Measurements from ENCODE around the gene CTPS2.
A peak's percentile ranks its signal among the peaks of the same experiment; 100 is the strongest.
"Not testable (repeated sequence)": the region's sequence is repeated elsewhere in the genome, so short reads cannot be mapped to it uniquely, and the experiment has no call there.

Gene CTPS2, protein sequence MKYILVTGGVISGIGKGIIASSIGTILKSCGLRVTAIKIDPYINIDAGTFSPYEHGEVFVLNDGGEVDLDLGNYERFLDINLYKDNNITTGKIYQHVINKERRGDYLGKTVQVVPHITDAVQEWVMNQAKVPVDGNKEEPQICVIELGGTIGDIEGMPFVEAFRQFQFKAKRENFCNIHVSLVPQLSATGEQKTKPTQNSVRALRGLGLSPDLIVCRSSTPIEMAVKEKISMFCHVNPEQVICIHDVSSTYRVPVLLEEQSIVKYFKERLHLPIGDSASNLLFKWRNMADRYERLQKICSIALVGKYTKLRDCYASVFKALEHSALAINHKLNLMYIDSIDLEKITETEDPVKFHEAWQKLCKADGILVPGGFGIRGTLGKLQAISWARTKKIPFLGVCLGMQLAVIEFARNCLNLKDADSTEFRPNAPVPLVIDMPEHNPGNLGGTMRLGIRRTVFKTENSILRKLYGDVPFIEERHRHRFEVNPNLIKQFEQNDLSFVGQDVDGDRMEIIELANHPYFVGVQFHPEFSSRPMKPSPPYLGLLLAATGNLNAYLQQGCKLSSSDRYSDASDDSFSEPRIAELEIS

DNA sequence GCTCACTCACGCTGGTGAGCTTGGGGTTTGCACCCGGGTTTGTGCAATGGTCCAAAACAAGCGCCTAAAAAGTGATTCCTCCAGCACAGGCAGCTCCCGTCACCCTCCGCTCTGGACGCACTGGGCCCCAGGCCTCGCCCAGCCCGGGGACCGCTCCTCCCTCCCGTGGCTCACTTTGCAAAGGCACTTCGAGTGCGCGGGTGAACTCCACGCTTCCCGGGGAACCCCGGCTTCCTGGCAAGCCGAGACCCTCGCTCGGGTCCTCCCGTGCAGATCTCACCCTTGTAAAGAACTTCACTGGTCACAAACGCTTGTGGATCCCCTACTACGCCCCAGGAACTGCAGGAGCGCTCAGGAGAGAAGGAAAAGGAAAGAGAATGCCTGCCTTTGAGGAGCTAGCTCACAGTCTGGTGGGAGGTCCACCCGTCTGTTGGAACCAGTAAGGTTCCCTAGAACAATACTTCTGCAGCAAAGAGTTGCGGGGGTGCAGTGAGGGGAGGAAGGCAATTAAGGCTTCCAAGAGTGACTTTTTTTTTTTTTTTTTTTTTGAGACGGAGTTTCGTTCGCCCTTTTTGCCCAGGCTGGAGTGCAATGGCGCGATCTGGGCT is at the start of gene CTPS2:
Gene CTPS2, minus strand, starts transcription at position 122 of the 608 bp plus-strand sequence. CDS start 9,767 bp downstream, outside the sequence.
- no peaks in the 10 kb centered on the region for H3K9me3 ChIP-seq (ENCODE audit: insufficient read depth, low read depth, low read length)

DNA sequence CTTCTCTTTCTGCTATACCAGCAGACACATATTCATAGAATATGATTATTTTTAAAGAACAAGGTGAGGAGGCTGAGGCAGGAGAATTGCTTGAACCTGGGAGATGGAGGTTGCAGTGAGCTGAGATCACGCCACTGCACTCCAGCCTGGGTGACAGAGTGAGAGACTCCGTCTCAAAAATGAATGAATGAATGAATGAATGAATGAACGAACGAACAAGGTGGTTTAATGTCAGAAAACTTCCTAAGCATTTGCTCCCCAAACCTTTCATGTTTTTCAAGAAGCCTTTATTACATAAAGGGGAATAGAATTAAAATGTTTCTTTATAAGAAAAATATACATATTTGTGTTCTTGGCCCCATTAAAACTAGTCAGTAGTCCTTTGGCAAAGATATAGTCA is 49.0 kb upstream of the CTPS2 start:
- not testable (repeated sequence) for H3K27me3 ChIP-seq (ENCODE audit: insufficient read depth, low read length); H3K9ac ChIP-seq (ENCODE audit: low read depth, low read length)
- H3K36me3 ChIP-seq (ENCODE audit: insufficient read depth, low read depth, low read length) = peaks cover 38% of the 10 kb centered on the region

More for the DNA sequence above, at the start of gene CTPS2:
- Histone ChIP-seq H3K36me3 (ENCODE audit: insufficient read depth, low read depth, low read length) (peaks cover 7% of the 10 kb centered on the region; the same call in 1 of the 2 replicates), H3K27ac (ENCODE audit: low read length) (peak within 1 kb of the TSS; percentile 71), H3K27me3 (ENCODE audit: insufficient read depth, low read length) (no peaks in the 10 kb centered on the region), H3K4me1 (ENCODE audit: insufficient read depth, low read length) (no peaks in the 10 kb centered on the region), H3K4me3 (ENCODE audit: low read length) (peak within 1 kb of the TSS; percentile 88), H3K9ac (ENCODE audit: low read depth, low read length) (peak within 1 kb of the TSS; percentile 93)

DNA sequence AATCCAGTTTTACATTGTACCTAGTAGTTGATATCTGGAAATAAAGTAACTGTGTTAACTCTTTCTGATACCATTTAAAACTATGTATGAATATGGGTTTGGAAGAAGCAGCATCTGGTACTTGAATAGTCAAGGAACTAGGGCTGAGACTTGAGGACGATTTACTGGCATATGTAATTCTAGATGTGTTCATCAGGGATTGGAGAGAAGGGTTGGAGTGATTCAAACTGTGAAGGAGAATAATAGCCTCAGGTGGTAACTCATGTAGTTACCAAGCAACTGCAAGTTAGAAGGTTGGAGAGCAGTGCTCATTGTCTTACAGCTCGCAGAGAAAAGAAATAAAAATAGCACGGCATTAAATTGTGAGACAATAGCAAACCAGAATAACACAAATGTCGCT is 44.3 kb upstream of the CTPS2 start:
- no peaks in the 10 kb centered on the region for H3K27me3 ChIP-seq (ENCODE audit: insufficient read depth, low read length)
- no peaks in the 10 kb centered on the region for H3K4me1 ChIP-seq (ENCODE audit: insufficient read depth, low read length)
- no peak overlapping the region for H3K9ac ChIP-seq (ENCODE audit: low read depth, low read length)
- no peak overlapping the region for H3K27ac ChIP-seq (ENCODE audit: low read length)
- peaks cover 64% of the 10 kb centered on the region for H3K36me3 ChIP-seq (ENCODE audit: insufficient read depth, low read depth, low read length)
- no peaks in the 10 kb centered on the region for H3K9me3 ChIP-seq (ENCODE audit: insufficient read depth, low read depth, low read length)
- no peak overlapping the region for H3K4me3 ChIP-seq (ENCODE audit: low read length)

More for the DNA sequence above, 49.0 kb upstream of the CTPS2 start:
- not testable (repeated sequence) for H3K27ac ChIP-seq (ENCODE audit: low read length); H3K4me1 ChIP-seq (ENCODE audit: insufficient read depth, low read length); H3K9me3 ChIP-seq (ENCODE audit: insufficient read depth, low read depth, low read length); H3K4me3 ChIP-seq (ENCODE audit: low read length)

DNA sequence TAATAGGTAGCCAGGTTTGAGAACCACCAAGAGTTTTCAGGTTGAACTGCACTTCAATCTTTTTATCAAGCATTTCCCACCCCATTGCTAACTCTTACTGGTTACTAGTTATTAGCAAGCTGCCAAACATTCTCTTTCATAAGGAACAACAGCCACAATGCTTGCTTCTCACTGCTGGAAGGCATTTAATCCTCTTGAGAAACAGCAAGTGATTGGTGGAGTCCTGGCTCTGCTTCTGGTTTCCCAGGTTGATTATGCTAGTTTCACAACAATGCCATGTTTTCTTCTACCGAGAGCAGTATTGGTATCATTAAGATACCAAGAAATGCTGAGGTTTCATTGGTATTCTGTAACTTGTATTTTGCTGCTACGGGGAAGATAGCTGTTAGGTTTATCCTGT is 41.5 kb upstream of the CTPS2 start:
- peaks cover 56% of the 10 kb centered on the region for H3K36me3 ChIP-seq (ENCODE audit: insufficient read depth, low read depth, low read length)
- no peaks in the 10 kb centered on the region for H3K27me3 ChIP-seq (ENCODE audit: insufficient read depth, low read length)
- no peaks in the 10 kb centered on the region for H3K9me3 ChIP-seq (ENCODE audit: insufficient read depth, low read depth, low read length)
- H3K9ac ChIP-seq (ENCODE audit: low read depth, low read length) = no peak overlapping the region
- no peaks in the 10 kb centered on the region for H3K4me1 ChIP-seq (ENCODE audit: insufficient read depth, low read length)
- H3K4me3 ChIP-seq (ENCODE audit: low read length) = no peak overlapping the region
- H3K27ac ChIP-seq (ENCODE audit: low read length) = no peak overlapping the region

DNA sequence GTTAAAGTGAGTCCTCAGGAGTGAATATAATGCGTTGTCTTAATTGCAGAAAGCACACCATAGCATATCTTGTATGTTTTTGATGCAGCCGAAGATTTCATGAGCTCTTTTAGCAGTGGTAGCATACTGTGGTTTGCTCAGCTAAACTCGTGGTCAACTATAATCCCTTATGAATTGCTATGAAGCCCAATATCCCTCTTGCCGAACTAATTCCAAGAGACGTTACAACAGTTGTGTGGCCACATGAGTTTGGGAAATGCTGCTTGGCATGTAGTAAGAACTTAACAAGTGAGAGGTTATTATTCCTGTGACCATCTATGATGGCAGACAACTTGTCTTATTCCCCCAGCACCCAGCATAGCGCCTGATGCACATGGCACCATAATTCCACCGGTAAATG is 37.7 kb upstream of the CTPS2 start:
- peaks cover 44% of the 10 kb centered on the region for H3K36me3 ChIP-seq (ENCODE audit: insufficient read depth, low read depth, low read length)
- no peaks in the 10 kb centered on the region for H3K27me3 ChIP-seq (ENCODE audit: insufficient read depth, low read length)

DNA sequence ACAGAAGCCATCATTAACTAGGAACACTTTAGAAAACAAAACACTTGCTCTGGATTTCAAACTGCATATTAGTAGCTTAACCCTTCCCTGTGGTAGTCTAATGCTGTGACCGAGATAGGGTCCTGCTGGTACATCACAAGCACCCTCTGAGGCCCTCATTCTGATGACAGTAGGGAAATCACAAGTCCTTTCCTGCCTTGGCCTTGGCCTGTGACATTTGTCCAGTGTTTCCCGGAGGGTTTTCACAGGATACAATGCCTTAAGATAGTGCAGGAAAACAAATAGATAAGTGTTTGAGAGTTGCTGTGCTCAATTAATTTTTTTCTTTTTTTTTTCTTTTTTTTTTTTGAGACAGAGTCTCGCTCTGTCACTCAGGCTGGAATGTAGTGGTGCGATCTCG is 36.0 kb upstream of the CTPS2 start:
- H3K27me3 ChIP-seq (ENCODE audit: insufficient read depth, low read length) = no peaks in the 10 kb centered on the region
- no peak overlapping the region for H3K9ac ChIP-seq (ENCODE audit: low read depth, low read length)
- no peak overlapping the region for H3K4me3 ChIP-seq (ENCODE audit: low read length)
- peaks cover 49% of the 10 kb centered on the region for H3K36me3 ChIP-seq (ENCODE audit: insufficient read depth, low read depth, low read length)
- no peak overlapping the region for H3K27ac ChIP-seq (ENCODE audit: low read length)
- no peaks in the 10 kb centered on the region for H3K4me1 ChIP-seq (ENCODE audit: insufficient read depth, low read length)
- H3K9me3 ChIP-seq (ENCODE audit: insufficient read depth, low read depth, low read length) = no peaks in the 10 kb centered on the region

More for the DNA sequence above, 37.7 kb upstream of the CTPS2 start:
- no peak overlapping the region for H3K27ac ChIP-seq (ENCODE audit: low read length)
- no peaks in the 10 kb centered on the region for H3K9me3 ChIP-seq (ENCODE audit: insufficient read depth, low read depth, low read length)
- H3K9ac ChIP-seq (ENCODE audit: low read depth, low read length) = no peak overlapping the region
- no peaks in the 10 kb centered on the region for H3K4me1 ChIP-seq (ENCODE audit: insufficient read depth, low read length)
- H3K4me3 ChIP-seq (ENCODE audit: low read length) = no peak overlapping the region

DNA sequence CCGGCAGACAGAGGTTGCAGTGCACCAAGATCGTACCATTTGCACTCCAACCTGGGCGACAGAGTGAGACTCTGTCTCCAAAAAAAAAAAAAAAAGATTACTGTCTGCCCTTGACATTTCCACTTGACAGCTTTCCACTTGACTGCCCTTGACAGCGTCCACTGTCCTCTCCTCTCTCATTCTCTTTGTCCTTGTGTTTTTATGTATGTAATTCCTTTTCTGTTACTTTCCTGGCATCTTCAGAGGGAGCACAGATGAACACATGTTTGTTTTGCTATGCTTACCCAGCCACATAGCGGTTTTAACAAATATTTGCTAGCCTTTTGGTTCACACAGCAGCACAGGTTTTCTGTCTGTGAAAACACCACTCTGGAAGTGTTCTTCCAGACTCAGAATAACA is 33.2 kb upstream of the CTPS2 start:
- no peaks in the 10 kb centered on the region for H3K27me3 ChIP-seq (ENCODE audit: insufficient read depth, low read length)
- H3K27ac ChIP-seq (ENCODE audit: low read length) = no peak overlapping the region
- H3K4me1 ChIP-seq (ENCODE audit: insufficient read depth, low read length) = no peaks in the 10 kb centered on the region
- H3K36me3 ChIP-seq (ENCODE audit: insufficient read depth, low read depth, low read length) = peaks cover 66% of the 10 kb centered on the region
- no peak overlapping the region for H3K9ac ChIP-seq (ENCODE audit: low read depth, low read length)
- no peak overlapping the region for H3K4me3 ChIP-seq (ENCODE audit: low read length)
- H3K9me3 ChIP-seq (ENCODE audit: insufficient read depth, low read depth, low read length) = no peaks in the 10 kb centered on the region

DNA sequence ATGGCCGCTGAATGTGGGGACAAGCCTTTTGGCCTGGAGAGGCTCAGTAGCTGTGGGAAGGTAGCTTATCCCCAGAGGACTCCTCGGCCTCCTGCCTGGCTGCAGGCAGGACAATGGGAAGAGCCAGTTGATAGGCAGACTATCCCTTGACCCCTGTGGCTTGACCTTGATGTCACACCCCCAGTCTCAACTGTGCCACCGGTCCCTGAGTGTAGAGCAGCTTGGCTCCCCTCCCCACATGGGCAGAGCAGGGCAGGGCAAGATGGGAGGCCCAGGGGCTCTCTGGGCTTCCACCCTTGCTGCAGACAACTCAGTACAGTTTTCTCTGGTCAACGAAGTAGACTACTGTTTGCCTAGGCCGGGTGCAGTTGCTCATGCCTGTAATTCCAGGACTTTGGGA is 32.6 kb upstream of the CTPS2 start:
- Histone ChIP-seq H3K27me3 (ENCODE audit: insufficient read depth, low read length) (no peaks in the 10 kb centered on the region), H3K4me1 (ENCODE audit: insufficient read depth, low read length) (no peaks in the 10 kb centered on the region), H3K9ac (ENCODE audit: low read depth, low read length) (no peak overlapping the region), H3K27ac (ENCODE audit: low read length) (no peak overlapping the region), H3K36me3 (ENCODE audit: insufficient read depth, low read depth, low read length) (peaks cover 64% of the 10 kb centered on the region), H3K9me3 (ENCODE audit: insufficient read depth, low read depth, low read length) (no peaks in the 10 kb centered on the region), H3K4me3 (ENCODE audit: low read length) (no peak overlapping the region)

DNA sequence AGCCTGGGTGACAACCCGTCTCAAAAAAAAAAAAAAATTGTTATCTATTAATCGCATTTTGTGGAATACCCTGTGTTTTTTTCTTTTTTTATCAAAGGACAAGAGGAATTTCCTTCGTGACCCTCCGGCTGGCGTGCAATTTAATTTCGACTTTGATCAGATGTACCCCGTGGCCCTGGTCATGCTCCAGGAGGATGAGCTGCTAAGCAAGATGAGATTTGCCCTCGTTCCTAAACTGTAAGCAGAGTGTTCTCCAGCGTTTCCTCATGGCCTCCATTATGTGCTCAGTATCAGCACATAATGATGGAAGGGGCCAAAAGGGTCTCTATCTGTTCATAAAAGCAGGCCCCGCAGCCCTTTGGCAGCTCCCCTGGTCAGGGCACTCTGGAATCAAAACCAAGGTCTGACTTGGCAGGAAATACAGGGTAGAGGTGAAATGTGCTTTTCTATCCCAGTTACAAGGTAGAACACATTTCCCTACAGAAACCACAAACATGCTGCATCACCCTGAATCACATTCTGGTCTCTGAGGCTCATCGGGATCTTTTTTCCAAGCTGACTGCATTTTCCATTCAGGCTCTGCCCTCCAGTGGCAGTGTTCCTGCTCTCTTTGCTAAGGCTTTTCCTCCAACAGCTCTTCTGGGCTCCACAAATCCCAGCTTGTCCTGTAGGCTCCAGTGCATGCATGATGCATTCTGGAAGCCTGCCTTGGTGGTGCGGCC is 31.3 kb upstream of the CTPS2 start:
- H3K4me1 ChIP-seq (ENCODE audit: insufficient read depth, low read length) = no peaks in the 10 kb centered on the region
- no peak overlapping the region for H3K4me3 ChIP-seq (ENCODE audit: low read length)
- no peaks in the 10 kb centered on the region for H3K9me3 ChIP-seq (ENCODE audit: insufficient read depth, low read depth, low read length)
- no peak overlapping the region for H3K9ac ChIP-seq (ENCODE audit: low read depth, low read length)
- H3K27me3 ChIP-seq (ENCODE audit: insufficient read depth, low read length) = no peaks in the 10 kb centered on the region
- no peak overlapping the region for H3K27ac ChIP-seq (ENCODE audit: low read length)
- peaks cover 62% of the 10 kb centered on the region for H3K36me3 ChIP-seq (ENCODE audit: insufficient read depth, low read depth, low read length)

DNA sequence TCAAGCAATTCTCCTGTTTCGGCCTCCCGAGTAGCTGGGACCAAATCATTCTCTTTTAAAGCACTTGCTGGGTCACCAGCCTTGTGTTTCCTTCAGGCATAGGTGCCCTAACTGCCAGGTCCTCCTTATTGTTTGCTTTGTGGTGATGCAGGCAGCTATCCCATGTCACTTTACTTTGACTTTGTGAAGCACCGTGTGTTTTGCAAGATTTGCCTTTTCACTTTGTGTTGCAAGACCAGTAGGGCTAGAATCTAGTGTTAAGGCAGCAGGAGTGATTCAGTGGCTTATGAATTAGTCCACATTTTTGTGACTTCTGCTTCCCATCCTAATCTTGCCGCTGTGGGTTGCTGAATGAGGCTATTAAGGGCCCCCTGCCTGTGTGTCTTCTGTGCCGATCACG is 27.1 kb upstream of the CTPS2 start:
- Histone ChIP-seq H3K4me1 (ENCODE audit: insufficient read depth, low read length) (no peaks in the 10 kb centered on the region), H3K27ac (ENCODE audit: low read length) (no peak overlapping the region), H3K9ac (ENCODE audit: low read depth, low read length) (no peak overlapping the region; the same call in 1 of the 2 replicates), H3K36me3 (ENCODE audit: insufficient read depth, low read depth, low read length) (peaks cover 76% of the 10 kb centered on the region), H3K9me3 (ENCODE audit: insufficient read depth, low read depth, low read length) (no peaks in the 10 kb centered on the region), H3K27me3 (ENCODE audit: insufficient read depth, low read length) (no peaks in the 10 kb centered on the region), H3K4me3 (ENCODE audit: low read length) (no peak overlapping the region)

DNA sequence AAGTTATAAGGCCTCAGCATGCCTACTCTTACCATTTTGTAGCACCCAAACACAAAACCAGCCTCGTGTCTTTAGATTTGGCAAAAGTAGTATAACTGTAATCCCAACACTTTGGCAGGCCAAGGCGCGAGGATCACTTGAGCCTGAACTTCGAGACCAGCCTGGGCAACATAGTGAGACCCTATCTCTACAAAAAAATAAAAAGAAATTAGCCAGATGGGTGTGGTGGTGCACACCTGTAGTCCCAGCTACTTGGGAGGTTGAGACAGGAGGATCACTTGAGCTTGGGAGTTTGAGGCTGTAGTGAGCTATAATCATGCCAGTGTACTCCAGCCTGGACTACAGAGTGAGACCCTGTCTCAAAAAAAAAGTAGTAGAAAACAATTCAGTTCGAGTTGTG is 24.6 kb upstream of the CTPS2 start:
- Histone ChIP-seq H3K4me1 (ENCODE audit: insufficient read depth, low read length) (no peaks in the 10 kb centered on the region), H3K9ac (ENCODE audit: low read depth, low read length) (no peak overlapping the region), H3K27ac (ENCODE audit: low read length) (no peak overlapping the region), H3K36me3 (ENCODE audit: insufficient read depth, low read depth, low read length) (peaks cover 58% of the 10 kb centered on the region), H3K9me3 (ENCODE audit: insufficient read depth, low read depth, low read length) (no peaks in the 10 kb centered on the region), H3K4me3 (ENCODE audit: low read length) (no peak overlapping the region), H3K27me3 (ENCODE audit: insufficient read depth, low read length) (no peaks in the 10 kb centered on the region)
